Measurements from ENCODE around the gene XRN2.

XRN2 gene, protein sequence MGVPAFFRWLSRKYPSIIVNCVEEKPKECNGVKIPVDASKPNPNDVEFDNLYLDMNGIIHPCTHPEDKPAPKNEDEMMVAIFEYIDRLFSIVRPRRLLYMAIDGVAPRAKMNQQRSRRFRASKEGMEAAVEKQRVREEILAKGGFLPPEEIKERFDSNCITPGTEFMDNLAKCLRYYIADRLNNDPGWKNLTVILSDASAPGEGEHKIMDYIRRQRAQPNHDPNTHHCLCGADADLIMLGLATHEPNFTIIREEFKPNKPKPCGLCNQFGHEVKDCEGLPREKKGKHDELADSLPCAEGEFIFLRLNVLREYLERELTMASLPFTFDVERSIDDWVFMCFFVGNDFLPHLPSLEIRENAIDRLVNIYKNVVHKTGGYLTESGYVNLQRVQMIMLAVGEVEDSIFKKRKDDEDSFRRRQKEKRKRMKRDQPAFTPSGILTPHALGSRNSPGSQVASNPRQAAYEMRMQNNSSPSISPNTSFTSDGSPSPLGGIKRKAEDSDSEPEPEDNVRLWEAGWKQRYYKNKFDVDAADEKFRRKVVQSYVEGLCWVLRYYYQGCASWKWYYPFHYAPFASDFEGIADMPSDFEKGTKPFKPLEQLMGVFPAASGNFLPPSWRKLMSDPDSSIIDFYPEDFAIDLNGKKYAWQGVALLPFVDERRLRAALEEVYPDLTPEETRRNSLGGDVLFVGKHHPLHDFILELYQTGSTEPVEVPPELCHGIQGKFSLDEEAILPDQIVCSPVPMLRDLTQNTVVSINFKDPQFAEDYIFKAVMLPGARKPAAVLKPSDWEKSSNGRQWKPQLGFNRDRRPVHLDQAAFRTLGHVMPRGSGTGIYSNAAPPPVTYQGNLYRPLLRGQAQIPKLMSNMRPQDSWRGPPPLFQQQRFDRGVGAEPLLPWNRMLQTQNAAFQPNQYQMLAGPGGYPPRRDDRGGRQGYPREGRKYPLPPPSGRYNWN

DNA sequence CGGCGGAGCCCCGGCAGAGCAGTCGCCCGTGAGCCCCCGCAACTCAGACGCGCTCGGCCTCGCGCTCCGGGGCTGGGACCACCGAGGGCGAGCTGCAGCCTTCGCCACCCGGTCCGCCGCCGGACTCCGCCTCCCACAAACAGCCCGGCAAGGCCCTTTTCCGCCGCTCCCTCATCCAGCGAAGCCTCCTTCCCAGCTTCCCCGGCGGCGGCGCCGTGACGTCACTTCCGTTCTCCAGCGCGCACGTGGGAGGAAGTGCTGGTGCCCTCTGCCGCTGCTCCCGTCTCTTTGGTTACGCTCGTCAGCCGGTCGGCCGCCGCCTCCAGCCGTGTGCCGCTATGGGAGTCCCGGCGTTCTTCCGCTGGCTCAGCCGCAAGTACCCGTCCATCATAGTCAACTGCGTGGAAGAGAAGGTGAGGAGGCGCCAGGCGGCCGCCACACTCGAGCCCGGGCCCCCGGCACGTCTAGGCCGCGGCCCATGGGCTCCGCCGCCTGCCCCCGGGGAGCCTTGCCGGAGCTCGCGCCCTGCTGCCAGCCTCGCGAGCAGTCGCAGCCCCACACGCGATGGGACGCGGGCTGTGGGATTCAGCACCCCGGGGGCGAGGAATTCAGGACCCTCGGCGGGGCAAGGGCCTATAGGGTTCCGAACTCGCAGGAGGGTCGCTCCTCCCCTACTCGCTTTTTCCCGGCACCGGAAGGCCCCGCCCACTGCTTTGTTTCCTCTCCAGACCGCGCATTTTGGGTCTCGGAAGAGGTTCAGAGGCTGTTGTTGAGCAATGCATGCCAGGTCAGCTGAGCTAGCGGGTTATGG, at the start of gene XRN2:
XRN2 (plus strand) TSS at position 271 of the 811 bp plus-strand sequence; CDS start at position 339, 68 bp downstream.
- peak; percentile 74 for DNase-seq

DNA sequence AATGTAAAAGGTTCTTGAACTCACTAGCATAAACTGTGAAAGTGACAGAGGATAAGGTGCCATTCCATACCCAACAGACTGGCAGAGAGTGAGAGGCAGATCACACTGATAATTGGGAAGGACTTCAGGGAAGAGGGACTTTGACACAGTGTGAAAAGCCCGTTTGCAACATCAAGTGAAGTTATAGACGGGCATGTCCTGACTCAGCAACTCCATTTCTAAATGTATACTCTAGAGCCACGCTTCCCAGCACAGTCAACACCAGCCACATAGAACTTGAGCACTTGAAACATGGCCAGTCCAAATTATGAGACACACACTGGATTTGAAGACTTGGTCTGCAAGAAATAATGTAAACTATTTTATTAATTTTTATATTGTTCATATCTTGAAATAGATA, 45.9 kb upstream of the XRN2 start:
- no peak for DNase-seq

DNA sequence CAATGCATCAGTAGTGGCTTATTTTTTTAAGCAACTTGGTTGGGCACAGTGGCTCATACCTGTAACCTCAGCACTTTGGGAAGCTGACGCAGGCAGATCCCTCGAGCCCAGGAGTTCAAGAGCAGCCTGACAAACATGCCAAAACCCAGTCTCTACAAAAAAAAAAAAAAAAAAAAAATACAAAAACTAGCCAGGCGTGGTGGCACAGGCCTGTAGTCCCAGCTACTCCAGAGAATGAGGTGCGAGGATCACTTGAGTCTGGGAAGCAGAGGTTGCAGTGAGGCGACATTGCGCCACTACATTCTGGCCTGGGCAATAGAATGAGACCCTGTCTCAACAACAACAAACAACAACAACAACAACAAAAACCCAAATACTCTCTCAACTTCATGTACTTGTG, 44.7 kb upstream of the XRN2 start:
- no peak for DNase-seq

DNA sequence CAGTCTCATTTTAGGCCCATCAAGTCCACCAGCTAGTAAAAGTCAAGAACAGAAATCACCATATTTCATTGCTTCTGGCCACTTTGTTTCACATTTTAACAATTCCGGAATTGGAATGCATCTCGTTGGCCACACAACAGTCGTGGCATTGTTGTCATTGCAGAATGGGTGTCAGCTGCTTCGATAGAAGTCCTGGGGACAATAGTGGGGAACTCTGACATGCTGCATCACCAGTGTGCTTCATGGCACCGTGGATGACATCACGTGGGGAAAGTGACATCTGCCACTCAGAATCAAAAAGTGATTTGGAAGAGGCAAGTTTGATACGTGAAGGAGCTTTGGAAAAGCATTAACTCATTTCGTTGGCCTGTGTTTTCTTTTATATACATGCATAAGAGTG, 43.8 kb upstream of the XRN2 start:
- DNase-seq: no peak

DNA sequence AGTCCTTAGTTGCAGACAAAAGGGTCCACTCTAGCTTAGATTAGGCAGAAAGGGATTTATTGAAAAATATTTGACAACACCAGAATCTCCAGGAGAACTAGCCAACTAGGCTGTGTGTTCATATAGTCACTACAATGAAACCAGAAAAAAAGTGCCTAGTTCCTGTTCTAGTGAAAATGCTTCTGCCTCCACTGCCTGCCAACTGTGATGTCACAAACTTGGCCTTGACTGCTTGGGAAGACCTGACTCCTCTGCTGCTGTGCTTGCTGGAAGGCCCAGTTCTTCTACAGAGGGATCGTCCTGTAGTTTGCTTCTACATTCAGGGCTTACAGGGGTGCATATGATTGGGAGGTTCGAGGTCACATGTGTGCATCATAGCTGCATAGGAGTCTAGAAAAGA, 40.3 kb upstream of the XRN2 start:
- no peak for DNase-seq

DNA sequence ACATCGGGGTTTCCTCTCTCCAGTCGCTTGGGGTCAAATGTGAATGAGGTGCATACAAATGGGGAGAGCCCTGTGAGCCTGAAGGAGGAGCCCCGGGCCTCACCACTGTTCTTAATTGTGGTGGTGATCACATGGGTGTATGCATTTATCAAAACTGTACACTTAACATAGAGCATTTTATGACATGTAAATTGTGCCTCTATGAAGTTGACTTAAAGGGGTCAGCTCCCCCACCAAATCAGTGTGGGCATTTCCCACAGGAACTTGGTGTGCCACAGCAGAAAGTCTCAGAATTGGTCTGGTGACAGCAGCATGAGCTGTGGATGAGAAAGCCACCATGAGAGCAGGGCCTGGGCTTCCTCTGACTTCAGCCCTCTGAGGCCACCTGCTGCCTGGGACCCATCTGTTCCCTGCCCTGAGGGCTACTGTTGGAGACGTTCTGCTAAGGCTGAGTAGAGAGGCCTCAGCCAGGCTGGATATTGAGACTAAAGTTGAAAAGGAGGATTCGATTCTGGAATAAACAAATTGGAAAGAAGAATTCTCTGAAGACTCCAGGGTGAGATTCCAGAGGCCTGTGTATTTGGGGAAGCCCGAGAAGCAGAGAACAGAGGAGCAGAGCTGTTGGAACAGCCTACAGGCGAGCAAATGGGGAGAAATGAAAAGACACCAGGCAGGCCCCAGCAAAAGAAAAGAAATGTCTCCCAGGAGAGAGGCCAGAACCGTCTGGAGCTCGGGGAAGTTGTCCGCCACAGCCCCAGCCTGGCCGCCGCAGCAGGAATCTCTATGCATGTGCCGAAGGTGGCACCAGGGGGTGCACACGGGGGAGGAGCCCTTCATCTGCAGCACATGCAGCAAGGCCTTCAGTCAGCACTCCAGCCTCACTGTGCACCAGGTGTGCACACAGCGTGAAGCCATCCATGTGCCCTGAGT, 37.6 kb upstream of the XRN2 start:
- no peak for DNase-seq

DNA sequence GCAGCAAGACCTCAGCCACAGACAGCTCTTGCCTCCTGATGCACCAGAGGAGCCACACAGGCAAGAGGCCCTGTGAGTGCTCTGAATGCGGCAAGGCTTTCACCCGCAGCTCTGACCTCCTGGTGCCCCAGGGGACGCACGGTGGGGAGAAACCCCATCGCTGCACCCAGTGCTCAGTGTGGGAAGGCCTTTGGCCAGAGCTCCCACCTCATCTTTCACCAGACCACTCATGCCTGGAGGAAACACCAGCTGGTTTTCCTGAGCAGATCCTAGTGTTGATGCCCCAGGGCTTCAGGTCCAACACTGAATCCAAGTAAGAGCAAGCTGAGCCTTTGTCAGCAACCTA, 37.0 kb upstream of the XRN2 start:
- no peak for DNase-seq

DNA sequence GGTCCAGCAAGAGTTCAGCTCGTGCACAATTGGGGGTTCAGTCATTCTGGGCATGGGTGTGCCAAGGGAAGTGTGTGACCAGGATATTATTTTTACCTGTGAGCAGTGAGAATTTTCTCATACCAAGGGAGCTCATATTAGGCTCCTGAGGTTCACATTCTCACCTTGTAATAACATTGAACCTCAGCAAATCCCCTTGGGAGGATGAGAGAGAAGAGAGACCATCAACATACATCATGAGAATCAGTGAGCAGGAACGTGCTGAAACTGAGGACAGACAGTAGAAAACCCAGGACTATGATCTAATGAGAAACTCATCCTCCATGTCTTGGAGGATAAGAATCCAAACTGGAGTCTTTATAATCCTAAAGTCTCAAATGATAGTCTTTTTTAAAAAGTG, 33.4 kb upstream of the XRN2 start:
- DNase-seq: no peak

DNA sequence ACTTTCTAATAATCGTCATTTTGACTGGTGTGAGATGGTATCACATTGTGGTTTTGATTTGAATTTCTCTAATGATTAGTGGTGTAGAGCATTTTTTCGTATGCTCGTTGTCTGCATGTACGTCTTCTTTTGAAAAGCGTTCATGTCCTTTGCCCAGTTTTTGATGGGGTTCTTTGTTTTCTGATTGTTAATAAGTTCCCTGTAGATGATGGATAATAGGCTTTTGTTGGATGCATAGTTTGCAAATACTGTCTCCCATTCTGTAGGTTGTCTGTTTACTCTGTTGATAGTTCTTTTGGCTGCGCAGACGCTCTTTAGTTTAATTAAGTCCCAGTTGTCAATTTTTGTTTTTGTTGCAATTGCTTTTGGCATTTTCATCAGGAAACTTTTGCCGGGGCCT, 32.3 kb upstream of the XRN2 start:
- DNase-seq: no peak

DNA sequence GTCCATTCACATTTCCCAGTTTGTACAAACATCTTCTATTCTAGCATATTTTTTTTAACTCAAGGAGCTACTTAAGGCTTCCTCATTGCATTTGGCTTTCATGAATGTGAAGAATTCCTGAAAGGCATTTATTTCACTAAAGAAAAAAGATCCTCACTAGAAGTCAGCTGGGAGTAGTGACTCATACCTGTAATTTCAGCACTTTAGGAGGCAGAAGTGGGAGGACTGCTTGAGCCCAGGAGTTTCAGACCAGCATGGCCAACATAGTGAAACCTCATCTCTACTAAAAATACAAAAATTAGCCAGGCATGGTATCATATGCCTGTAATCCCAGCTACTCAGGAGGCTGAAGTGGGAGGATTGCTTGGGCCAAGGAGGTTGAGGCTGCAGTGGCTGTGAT, 30.9 kb upstream of the XRN2 start:
- DNase-seq: no peak

DNA sequence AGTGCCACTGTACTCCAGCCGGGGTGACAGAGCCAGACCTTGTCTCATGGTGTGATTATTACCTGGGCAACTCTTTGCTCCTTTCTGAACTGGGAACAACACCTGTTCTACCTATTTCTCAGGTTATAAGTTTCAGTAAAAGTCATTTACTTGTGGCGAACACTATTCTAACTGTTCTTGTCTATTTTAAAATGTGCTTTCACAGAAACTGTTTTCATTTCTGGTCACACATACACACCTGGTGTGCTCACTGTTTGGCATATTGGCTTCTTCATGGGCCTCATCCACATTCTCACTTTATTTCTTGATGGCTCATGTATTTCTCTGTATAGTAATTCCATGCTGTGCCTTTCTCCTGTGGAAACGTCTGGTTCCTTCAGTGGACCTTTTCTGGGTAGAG, 30.5 kb upstream of the XRN2 start:
- no peak for DNase-seq

DNA sequence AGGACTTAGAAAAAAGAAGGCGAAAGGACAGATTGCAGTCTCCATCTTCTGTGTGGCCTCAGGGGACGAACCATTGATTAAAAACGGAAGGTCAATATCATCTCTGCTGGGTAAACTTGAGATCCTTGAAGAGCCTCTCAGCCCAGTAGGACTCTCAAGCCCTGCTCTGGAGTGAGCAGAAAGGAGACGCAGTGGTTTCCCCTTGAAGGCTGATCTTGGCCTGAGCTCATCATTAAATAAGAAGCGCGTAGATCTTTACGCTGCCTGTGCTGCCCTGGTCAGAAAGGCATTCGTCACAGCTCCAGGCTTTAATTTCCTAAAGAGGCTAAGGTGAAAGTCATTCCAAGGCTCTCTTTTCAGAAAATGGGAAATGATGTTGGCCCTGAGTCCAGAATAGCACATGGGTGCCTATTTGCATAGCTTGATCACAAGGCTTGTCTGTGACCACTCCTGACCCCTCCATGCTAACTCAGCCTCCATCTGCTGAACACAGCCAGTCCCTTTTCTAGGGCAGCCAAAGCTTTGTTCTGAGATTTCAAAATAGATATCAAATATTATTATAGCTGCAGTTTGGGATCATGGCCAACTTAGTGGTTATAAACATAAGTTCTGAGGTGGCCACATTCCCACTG, 29.3 kb upstream of the XRN2 start:
- no peak for DNase-seq

DNA sequence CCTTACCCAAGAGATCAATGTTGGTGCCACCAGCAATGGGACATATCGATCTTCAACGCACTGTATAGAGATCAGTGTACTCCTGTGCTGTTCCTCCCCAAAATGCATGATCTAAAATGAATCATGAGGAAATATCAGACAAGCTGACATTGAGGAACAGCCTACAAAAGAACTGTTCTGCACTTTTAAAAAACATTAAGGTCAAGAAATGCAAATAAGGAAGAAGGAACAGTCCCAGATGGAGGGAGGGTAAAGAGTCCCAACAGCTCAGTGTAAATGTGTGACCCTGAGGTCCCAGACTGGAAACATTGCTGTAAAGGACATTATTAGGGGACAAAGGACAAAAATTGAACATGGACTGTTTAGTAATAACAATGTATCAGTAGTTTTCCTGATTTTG, 24.3 kb upstream of the XRN2 start:
- no peak for DNase-seq

DNA sequence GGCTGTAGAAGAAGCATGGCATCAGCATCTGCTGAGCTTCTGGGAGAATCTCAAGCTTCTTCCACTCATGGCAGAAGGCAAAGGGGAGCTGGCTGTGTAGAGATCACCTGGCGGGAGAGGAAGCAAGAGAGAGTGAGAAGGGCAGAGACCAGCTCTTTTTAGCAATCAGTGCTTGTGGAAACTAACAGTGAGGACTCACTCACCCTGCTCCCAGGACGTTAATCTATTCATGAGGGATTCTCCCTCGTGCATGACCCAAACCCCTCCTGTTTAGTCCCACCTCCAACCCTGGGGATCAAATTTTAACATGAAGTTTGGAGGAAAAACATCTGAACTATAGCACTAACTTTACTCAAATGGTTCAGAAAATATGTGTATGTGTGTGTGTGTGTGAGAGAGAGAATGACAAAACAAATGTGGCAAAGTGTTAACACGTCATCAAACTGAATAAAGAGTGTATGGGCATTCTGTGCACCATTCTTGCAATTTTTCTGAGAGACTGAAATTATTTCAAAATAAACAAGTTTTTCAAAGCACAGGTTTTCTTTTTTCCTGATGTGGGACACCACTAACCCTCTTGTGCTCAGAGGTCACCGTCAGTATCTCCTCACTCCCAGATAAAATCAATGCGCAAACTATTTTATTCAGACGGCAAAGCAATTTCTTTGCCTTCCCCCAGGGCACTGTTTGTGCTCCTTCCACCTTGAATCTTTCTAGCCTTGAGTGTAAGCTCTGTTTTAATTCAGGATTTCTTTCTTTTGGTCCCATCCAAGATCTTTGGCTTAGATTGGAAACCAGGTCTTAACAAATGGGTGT, 23.2 kb upstream of the XRN2 start:
- no peak for DNase-seq

DNA sequence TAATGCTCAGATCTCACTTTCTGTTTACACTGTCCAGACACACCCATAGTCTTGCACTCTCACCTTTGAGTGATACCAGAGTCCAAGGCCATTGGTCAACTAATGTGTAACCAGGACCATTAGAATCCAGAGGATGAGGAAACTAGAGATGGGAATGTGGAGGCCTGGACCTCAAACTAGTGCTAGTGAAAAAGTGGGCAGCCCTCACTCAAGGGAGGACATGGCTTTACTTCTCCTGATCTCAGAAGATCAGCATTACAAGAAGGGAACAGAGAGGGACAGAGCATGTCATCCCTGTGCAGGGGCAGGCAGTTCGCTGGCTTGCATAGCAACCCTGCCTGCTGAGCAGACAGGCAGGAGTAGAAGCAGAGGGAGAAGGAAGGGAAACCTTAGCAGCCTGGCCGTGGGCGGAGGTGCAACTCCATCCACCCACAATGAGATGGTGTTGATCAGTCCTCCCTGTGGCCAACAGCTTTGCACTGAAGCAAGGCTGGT, 22.6 kb upstream of the XRN2 start:
- DNase-seq: no peak

DNA sequence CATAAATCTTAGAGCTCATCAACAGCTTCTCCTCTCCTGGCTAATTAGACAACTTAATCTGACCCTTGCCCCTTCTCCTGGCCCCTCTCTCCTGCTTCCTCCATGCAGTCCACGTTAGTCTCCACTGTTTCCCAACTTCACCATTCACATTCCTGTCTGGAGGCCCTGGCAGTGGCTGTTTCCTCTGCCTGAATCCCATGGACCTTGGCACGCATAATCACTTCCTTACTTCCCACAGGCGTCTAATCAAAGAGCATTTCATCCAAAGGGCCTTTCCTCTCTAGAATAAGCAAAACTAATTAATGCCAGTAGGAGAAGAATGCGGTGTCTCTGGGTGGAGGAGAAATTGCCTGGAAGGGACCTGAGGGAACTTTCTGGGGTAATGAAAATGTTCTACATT, 16.4 kb upstream of the XRN2 start:
- DNase-seq: no peak

DNA sequence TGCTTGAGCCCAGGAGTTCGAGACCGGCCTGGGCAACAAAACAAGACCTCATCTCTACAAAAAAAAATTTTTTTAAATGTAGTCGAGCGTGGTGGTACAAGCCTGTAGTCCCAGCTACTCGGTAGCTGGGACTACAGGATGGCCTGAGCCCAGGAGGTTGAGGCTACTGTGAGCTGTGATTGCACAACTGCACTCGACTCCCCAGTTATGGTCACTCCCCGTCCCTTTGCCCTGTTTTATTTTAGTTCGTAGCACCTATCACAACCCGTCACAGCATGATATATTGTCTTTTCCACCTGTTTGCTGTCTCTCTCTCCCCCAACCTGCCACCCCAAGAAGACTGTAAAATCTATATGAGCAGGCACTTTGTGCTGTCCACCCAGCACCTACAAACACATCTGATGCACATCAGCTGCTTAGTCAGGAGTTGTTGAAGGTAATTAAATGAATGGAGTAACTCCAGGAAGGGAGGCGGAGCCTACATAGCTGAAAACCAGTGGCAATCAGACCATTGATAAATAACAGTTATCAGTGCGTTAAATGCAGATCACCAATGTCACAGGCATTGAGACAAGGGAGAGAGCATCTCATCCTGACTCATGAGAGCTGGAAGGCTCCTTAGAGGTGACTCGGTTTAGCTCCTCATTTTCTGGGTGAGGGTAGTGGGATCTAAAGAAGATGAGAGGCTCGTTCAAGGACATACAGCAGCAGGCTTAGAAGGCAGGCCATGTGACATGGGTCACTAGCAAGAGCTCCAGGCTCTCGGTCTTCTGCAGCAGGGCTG, 14.4 kb upstream of the XRN2 start:
- DNase-seq: no peak

DNA sequence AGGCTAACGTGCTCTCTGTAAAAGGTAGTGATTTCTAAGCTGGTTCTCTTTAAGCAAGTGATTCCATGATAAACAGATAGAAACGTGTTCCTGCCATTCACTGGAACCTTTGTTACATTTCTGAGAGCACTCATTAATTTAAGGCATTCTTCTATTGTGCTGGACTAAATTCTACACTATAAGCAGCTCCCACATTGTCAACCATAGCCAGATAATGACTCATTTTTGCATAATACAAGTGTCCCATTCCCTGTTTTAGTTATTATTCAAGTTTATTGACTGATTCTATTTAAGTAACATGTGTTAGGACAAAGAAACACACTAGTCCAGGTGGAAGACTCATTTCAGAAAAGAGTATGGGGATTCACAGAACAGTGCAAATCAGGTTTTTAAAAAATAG, 13.5 kb upstream of the XRN2 start:
- no peak for DNase-seq

DNA sequence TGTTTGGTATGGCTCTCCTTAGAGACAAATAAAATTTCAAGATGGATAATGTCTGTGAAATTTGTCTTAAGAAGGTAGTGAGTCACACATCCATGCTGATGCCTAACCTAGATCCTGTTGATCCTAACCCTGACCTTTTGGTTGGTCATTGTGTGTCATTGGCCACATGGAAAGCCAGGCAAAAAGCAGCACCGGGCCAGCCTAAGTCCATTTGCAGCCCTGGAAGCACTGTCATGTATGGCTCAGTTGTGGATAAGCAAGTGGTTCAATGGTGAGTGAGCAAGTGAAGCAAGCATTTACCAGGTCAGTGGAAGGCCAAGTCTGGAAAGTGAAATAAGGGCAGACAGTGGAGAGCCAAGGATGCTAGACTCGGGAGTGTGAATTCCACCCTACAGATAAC, 12.1 kb upstream of the XRN2 start:
- no peak for DNase-seq

DNA sequence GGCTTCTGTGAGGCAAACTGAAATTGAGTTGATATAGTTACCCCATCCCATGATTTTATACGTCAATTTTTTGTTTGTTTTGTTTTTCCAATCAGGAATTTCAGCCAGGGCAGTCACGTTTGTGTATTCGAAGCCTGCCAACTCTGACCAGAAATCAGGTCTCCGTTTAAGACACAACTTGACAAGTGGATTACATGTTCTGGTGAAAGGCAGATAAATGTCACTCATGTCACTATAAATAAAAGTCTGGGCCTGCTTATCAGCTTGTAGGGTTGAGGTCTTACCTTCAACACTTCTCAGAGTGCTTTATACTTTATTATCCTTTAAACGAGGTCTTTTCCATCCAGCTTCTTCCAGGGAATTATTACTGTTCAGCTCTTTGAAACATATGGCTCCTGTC, 8.4 kb upstream of the XRN2 start:
- DNase-seq: no peak

Data from NCI-H1436 treated with DMSO at 0.1 percent for 48 hours (cell line).